ENCODE measurements around the gene RPS27L.

Gene RPS27L

GRCh38 chr15:63191895-63192618 is 34.8 kb upstream of the RPS27L start:
- no peak overlapping the region for H3K4me3 ChIP-seq (ENCODE audit: control insufficient read depth, low read depth, low read length)
- DNase-seq (ENCODE audit: low read depth) = no peak
- TF ChIP-seq, protein P1, sequence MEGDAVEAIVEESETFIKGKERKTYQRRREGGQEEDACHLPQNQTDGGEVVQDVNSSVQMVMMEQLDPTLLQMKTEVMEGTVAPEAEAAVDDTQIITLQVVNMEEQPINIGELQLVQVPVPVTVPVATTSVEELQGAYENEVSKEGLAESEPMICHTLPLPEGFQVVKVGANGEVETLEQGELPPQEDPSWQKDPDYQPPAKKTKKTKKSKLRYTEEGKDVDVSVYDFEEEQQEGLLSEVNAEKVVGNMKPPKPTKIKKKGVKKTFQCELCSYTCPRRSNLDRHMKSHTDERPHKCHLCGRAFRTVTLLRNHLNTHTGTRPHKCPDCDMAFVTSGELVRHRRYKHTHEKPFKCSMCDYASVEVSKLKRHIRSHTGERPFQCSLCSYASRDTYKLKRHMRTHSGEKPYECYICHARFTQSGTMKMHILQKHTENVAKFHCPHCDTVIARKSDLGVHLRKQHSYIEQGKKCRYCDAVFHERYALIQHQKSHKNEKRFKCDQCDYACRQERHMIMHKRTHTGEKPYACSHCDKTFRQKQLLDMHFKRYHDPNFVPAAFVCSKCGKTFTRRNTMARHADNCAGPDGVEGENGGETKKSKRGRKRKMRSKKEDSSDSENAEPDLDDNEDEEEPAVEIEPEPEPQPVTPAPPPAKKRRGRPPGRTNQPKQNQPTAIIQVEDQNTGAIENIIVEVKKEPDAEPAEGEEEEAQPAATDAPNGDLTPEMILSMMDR (conservative IDR thresholded peaks at IDR 0.05; ENCODE audit: control insufficient read depth, insufficient read depth, low read depth, low read length) = no peak

GRCh38 chr15:63190769-63191649 is 33.7 kb upstream of the RPS27L start:
- H3K4me3 ChIP-seq (ENCODE audit: control insufficient read depth, low read depth, low read length) = peak overlapping the region; percentile 87
- no peak for DNase-seq (ENCODE audit: low read depth)
- TF ChIP-seq, protein P1 (conservative IDR thresholded peaks at IDR 0.05; ENCODE audit: control insufficient read depth, insufficient read depth, low read depth, low read length) = no peak

DNA sequence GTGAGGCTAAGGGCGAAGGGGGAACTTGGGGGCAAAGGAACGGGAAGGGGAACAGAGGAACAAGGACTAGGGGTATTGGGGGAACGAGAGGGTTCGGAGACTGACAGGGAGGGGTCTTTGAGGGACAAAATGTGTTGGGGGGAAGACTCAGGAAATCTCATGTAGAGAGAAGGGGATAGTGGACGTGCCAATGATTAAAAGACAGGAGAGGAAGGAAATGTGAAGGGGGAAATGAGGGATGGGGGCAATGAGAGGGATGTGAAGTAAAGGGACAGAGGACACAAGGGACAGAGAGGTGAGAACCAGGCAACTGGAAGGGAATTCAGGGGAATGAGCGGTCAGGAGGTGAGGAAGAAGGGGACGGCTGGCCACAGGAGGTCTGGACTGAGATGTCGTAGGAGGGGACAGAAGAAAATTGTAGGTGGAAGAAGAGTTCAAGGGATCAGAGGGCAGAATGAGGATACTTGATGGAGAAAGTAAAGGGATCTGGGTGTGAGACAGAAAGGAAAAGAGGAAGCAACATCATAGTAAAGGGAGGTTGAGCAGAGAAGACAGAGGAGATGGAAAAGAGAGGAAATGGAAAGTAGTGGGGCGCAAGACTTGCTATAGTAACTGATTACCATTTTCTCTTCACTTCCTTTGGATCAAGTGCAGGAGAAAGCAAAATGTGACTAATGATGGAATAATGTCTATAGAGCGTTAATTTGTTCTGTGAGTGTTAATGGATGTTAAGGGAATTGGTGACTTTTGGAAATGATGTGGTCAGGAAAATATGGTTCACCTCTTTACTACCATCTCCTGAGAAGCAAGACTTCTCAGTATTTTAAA is 32.9 kb upstream of the RPS27L start:
- no peak for DNase-seq (ENCODE audit: low read depth)
- TF ChIP-seq, protein P1 (conservative IDR thresholded peaks at IDR 0.05; ENCODE audit: control insufficient read depth, insufficient read depth, low read depth, low read length) = no peak
- H3K4me3 ChIP-seq (ENCODE audit: control insufficient read depth, low read depth, low read length) = peak overlapping the region; percentile 87

DNA sequence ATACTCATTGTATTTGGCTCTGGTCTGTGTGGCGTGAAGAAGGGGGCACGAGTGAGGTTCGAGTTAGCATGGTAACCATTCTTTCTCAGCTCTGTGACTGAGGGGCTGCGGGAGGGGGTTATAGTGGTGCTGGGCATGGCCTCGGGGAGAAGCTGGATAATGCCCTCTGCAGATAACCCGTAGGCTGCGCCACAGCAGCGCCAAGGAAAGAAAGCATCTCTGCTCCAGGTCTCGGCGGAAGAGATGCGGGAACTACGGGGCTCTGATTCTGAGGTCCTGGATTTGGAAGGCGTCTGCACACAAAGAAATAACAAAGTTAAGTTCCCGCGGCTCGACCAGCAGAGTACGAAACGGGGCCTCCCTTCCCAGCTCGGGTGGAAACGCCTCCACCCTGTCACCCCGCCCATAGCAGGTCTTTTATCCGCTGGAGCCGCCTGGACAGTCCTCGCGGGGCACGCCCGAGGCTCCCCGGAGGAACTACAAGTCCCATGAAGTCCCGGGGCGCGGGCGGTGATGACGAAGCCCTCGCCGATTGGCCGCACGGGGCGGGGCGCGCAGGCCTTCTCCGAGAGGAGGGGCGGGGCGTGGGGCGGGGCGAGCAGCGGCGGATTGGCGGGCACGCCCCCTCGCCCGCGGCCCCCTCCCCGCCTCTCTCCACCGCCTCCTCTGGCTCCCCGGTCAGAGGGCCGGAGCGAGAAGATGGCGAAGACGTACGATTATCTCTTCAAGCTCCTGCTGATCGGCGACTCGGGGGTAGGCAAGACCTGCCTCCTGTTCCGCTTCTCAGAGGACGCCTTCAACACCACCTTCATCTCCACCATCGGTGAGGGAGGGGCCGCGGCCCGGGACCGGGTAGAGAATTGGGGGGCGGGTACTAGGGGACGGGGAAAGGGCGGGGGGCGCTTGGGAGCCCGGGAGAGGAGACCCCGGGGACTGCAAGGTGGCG is 31.9 kb upstream of the RPS27L start, which contains the start of gene RAB8B:
Gene RAB8B, plus strand, starts transcription at position 681 of the 946 bp plus-strand sequence. Its CDS starts 19 bp downstream, at position 700.
- peak; percentile 93 for DNase-seq (ENCODE audit: low read depth)
- TF ChIP-seq, protein P1 (conservative IDR thresholded peaks at IDR 0.05; ENCODE audit: control insufficient read depth, insufficient read depth, low read depth, low read length) = peak; percentile 0
- H3K4me3 ChIP-seq (ENCODE audit: control insufficient read depth, low read depth, low read length) = peak within 1 kb of the TSS; percentile 87

- peak overlapping the region; percentile 71 for H3K4me3 ChIP-seq (ENCODE audit: control insufficient read depth, low read depth, low read length)
- TF ChIP-seq, protein P1 (conservative IDR thresholded peaks at IDR 0.05; ENCODE audit: control insufficient read depth, insufficient read depth, low read depth, low read length) = no peak
Measured at GRCh38 chr15:63188247-63188925, 31.1 kb upstream of the RPS27L start.

More at GRCh38 chr15:63188247-63188925, 31.1 kb upstream of the RPS27L start:
- DNase-seq (ENCODE audit: low read depth) = no peak
